IPS-NIHi11 (cell line): Measurements from ENCODE around the gene EFNA3.

Experiments used
- DNase-seq: peaks from one replicate; pipeline ENCODE4 v3.0.0; 2012; ENCODE audit warnings: mixed read lengths, low spot score

Gene EFNA3, protein sequence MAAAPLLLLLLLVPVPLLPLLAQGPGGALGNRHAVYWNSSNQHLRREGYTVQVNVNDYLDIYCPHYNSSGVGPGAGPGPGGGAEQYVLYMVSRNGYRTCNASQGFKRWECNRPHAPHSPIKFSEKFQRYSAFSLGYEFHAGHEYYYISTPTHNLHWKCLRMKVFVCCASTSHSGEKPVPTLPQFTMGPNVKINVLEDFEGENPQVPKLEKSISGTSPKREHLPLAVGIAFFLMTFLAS

DNA sequence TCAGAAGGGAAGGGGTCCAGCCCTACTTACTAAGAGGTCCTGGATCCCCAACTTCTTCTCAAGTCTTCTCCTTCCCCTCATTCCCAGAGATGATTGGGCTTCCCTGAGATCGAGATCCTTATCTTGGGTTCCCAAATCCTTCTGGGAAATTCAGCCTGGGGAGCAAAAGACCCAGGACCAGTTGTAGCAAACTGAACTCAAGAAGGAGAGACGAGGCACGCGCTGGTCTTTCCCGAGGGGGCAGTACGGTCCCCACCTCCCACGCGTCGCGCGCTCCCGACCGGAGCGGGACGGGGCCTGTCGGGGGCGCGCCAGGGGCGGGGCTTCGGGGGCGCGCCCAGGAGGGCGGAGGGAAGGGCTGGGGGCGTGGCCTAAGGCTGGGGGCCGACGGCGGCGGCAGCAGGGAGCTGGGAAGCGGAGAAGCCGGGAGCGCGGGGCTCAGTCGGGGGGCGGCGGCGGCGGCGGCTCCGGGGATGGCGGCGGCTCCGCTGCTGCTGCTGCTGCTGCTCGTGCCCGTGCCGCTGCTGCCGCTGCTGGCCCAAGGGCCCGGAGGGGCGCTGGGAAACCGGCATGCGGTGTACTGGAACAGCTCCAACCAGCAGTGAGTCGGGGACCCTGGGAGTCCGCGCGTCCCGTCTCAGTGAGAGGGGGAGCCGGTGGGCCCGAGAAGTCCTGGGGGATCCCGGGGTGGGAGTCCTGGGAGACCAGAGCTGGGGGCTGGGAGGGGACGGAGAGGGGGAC, at the start of gene EFNA3:
EFNA3 (plus strand) TSS at position 369 of the 741 bp plus-strand sequence; CDS start at position 474, 105 bp downstream.
- peak; percentile 93 for DNase-seq

DNA sequence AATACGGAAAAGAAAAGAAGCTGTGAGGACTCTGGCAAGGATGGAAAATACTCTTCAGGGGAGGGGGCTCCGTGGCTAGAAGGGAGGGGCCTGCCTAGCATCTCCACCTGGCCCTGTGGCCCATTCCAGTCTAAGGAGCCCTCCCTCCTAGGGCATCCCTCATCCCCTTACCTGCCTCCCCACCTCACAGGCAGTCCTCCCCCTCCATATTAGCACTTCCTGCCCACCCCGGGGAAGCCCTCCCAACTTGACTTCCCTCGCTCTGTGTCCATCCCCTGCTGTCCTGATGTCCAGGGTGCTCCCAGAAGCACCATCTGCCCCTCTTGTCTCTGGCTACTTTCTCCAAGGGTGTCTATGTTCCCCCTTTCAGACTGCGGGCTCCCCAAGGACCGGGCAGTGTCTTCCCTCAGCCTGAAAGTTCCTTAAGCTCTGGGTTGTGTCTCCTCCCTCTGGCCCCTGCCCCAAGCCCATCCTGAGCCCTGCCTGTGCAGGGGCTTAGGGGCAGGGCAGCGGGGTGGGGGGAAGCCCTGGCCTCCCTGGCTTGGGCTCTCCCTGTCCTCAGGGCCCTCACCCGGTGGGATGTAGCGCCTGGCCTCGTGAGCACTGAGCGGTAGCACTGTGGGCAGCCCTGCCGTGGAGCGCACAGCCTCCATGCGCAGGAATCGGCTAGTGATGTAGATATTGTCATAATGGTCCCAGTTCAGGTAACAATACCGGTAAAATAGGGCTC, 49.0 kb upstream of the EFNA3 start:
- no peak for DNase-seq

DNA sequence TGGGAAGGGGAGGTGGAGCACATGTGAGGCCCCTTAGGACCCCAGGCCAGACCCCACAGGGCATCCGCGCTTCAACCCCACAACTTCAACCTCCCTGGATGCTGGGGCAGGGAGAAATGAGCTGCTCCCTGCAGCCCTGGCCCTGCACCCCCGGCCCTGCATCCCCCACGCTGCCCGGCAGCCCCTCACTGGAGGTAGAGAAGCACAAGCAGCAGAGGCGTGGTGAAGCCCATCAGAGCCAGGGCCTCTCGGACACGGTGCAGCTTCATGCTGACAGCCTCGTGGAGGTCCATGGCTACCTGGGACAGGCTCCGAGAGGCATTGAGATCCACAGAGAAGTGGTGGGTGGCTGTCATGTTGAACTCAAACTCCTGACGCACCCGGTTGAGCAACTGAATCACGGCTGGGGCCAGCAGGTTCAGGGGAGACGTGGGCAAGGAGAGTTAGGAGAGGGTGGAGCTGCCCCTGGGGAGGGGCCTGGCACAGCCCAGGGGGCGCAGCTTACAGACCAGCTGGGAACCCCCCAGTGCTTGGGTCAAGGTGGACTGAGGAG, 48.3 kb upstream of the EFNA3 start:
- no peak for DNase-seq

DNA sequence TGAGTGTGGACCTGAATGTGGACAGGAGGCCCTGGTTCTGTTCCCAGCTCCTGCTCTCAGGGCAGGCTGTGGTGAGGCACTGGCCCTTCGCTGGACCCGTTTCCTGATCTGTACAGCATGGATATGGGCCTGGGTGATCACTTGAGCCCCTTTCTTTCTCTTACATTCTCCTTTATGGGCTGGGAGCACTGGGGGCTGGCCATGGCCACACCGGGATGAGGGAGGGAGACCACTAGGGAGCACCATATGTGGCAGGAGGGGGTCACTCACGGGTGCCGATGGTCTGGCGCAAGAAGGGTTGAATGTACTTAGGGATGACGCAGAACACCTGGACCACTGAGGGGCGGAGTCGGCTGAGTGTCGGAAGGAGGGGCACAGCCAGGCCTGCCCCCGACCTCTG, 47.7 kb upstream of the EFNA3 start:
- no peak for DNase-seq

DNA sequence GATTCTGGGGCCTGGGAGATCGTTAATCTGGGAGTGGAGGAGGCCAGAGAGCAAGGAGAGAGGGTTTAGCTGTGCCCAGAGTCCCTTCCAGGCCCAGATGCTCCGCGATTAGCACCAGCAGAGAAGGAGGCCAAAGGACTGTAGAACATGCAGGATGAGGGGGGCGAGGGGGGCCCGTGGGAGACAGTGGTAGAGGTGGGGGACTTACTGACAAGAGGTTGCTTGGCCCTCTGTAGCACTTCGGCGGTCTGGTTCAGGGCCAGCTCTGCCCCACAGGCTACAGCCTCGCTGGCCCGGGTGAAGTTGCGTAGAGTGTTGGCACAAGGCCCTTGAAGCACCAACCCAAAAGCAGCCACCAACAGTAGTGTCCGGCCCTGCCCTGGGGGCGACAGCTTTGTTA, 45.8 kb upstream of the EFNA3 start:
- no peak for DNase-seq

DNA sequence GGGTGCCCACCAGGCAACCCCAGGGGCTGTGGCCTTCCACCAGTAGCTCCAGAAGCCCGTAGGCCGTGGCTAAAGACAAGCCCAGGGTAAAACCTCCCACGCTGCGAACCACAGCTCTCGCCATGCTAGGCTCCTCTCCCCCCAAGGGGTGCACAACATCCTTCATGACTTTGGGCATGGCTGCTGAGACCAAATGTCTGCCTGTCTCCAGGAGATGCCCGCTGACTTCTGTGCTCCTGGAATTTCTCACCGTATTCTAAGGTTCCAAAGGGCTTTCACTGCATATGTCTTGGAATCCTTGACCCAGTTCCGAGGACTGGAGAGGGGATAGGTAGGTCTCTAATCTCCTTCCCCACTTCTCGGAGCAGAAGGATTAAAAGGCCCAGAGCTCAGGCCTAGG, 45.1 kb upstream of the EFNA3 start, which contains the start of the genes DCST1 and DCST2:
DCST1 (plus strand) TSS at position 301 of the 400 bp plus-strand sequence. CDS start 213 bp downstream, outside the sequence.
DCST2 (minus strand) TSS at position 258 of the 400 bp plus-strand sequence; CDS start at position 178, 80 bp downstream.
- DNase-seq: no peak

DNA sequence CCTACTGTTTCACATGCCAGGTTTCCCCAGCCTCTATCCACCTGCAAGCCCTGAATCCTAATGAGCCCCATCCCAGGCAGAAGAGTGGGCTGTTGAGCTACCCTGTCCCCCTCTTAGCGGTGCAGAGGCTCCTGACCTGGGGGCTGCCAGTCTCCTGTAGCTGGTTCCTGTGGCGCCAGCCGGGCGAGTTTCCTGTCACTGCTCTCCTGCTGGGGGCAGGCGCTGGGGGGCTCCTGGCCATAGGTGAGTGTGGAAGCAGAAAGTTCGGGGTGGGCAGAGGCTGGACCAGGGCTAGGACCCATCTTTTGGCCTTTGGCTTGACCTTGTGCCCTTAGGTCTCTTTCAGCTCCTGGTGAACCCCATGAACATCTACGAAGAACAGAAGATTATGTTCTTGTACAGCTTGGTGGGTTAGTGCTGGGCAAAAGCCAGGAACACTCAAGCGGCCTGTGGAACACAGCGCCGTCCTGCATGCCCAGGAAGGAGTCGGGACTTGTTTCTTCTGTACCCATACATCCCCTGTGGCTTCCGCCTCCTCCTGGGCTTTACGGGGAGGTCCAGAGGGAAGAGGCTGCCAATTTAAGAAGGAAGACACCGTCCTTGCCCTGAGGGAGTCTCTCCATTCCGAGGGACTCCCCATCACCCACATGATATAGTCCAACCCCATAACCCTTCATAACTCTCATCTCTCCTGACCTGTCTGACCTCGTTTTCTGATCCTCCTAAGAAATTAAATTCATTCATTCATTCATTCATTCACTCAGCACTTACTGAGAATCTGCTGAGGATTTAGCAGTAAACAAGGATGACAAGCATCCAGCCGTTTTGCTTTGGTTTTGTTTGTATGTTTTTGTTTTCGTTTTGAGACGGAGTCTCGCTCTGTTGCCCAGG, 44.1 kb upstream of the EFNA3 start:
- no peak for DNase-seq

DNA sequence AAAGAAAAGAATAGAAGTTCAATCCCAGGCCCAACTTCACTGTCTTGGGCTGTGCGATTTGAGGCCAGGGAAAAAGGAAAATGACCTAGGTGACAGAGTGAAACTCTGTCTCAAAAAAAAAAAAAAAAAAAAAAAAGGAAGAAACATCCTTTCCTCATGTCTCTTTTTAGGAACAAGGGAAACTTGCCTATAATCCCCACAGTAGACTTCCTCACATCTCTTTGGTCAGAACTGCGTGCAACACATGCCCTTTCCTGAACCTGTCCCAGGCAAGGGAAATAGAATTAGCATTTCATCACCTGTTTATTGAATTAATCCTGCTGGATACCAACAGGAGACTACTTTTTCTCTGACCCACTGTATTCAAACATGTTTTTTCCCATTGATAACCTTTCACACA, 42.7 kb upstream of the EFNA3 start:
- no peak for DNase-seq

DNA sequence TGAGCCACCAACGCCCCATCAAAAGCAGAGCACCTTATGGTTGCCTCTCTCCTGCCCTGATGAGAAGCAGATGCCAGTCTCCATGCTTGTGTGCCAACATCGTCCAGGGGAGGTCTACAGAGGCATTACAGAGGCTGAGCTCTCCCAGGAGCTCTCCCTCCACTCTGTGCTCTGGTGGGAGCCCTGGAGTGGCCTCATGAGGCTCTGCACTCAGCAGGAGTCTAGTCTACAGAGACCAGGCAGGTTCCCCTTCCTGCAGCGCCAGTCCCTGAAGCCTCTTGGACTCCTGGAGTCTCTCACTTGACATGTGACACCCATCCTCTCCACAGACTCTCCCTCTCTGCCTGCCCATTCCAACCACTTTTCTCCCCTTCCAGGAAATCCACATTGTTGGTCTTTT, 41.6 kb upstream of the EFNA3 start:
- DNase-seq: no peak

DNA sequence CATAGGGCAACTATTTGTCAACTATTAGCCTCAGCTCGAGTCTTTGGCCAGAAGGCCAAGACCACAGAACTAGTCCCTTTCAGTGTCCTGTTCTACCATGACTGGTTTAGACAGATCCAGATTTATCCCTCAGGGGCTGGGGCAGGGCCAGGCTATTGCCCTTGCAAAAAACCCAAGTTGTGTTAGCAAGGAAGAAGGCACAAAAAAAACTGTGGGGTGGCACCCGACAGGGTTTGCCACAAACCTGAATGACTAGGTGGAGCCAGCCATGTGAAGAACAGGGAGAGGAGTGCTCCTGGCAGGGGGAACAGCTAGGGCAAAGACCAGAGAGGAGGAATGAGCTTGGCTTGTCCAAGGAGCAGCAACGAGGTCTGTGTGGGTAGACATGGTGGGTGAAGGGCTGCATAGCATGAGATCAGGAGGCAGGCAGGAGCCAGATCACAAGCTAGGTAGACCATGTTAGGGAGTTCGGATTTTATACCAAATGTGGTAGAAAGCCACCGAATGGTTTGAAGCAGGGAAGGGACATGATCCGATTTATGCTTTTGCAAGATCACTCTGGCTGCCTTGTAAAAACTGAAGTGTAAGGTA, 40.7 kb upstream of the EFNA3 start:
- no peak for DNase-seq

DNA sequence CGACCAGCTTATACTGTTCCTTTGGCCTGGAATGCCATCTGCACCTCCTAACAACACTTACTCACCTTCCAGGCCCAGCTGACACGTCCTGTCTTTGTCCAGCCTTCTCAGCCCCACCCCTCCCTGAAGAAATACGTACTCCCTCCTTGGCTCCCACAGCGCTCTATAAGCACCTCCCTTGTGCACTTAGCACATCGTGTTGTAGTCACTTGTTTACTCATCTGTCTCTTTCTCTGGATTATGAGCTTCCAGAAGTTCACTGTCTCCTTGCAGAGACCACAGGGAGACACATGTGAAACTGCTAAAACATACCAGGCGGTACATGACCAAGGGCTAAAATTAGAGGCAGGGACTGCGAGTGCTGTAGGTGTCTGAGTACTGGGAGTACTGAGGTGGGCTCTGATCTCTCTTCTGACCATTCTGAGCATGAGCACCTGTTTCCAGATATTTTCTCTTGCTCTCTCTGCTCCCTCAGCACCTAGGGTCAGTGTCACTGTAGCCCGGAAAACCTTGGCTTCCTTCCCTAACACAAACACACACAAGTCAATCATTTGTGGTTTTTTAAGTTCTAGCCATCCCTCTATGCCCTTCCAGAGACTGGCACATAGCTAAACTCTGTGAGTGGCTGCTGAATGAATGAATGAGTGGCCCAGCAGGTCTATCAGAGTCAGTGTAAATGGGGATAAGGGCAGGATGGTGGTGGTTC, 39.9 kb upstream of the EFNA3 start:
- DNase-seq: no peak

DNA sequence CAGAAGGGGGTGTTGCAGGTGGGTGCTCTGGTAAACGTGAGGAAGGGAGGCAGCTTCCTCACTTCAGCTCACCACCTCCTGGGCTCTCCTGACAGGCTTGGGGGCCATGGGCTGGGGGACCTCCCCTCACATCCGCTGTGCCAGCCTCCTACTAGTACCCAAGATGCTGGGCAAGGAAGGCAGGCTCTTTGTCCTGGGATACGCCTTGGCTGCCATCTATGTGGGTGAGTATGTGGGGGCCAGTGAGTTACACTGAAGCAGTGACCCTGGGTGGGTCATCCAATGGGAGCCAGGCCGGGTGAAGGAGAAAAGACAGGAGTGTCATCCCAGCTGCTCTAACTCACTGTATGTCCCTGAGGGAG, 39.3 kb upstream of the EFNA3 start:
- DNase-seq: no peak

DNA sequence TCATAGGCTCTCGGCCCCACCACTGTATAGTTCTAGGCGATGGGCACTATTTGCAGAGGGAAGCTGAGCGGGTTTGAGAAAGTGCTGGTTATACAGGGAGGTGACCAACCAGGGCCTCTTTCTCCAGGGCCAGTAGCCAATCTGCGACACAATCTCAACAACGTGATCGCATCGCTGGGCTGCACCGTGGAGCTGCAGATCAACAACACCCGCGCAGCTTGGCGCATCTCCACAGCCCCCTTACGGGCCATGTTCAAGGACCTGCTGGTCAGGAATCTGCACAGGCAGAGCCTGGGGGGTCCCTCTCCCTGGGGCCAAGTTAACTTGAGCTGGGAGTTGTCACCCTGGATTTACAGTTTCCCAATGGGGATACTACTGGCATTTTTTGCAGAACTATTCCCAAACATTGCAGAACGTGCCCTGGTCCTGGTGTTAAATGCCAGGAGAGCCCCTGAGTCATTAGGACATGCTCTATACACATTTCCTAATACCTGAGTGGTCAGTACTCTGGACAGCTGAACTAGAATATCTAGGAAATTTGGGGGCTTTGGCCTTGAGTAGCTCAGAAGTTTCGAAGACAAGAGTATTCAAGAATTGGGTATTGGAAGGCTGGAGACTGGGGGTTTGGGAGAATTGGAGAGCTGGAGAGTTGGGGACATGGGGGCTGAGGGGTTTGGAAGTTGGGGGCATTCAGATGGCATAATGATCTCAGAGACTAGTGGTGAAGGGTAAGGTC, 38.1 kb upstream of the EFNA3 start:
- no peak for DNase-seq

DNA sequence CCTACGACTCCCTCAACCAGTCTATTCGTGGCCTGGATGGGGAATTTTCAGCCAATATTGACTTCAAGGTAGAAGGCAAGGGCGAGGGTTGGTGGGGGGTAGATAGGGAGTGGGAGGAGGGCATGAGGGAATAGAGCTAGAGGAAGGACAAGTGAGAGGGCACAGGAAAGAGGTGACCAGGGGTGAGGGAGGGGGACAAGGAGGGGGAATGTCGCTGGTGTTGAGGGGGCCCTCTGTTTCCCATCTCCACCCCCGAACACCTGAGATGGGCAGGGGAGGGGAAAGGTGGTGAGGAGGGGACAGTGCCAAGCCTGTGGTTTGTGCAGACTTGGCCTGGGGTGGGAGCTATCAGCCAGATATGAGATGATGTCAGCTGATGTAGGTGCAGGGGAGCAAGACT, 35.8 kb upstream of the EFNA3 start:
- DNase-seq: no peak

DNA sequence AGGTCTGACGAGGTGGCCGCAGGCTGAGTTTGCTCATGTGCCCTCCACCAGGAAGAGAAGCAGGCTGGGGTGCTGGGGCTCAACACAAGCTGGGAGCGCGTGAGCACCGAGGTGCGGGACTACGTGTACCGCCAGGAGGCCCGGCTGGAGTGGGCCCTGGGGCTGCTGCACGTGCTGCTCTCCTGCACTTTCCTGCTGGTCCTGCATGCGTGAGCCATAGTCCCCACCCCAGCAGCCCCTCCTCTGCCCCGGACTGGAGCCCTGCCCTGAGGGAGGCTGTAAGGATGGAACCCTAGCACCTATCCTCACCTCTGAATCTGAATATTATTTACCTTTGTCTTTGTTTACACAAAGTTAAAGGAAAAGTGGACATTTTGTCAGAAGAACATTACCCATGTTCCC, 35.3 kb upstream of the EFNA3 start:
- no peak for DNase-seq

DNA sequence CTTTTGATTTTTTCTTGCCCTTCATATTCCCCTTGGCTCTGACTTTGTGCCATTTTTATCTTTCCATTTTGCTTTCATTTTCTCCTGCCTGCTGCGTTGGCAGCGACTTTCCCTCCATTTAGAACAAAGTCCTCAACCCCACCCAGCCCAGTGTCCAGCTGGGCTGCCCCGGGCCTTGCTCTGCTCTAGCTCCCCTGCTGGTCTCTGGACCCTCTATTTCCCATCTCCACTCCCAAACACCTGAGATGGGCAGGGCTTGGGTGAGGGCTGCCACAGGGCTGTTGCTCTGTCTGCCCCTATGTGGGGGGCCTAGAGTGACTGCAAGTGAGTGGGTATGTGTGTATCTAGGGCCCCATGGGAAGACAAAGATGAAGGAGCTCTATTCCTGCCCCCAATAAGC, 34.8 kb upstream of the EFNA3 start:
- DNase-seq: no peak

DNA sequence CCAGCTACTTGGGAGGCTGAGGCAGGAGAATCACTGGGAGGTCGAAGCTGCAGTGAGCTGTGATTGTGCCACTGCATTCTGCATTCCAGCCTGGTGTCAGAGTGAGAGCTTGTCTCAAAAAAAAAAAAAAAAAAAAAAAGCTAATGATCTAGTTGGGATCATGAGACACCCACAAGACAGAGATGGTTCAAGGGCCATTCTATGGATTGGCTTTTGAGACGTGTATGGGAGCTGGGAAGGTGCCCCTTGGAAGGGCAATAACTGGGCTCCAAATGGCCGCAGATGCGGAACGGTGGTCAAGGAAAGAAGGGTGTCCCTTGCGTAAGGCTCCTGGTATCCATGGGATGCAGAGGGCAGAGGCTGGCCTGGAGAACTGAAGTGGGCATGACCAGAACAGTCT, 34.3 kb upstream of the EFNA3 start:
- DNase-seq: no peak

DNA sequence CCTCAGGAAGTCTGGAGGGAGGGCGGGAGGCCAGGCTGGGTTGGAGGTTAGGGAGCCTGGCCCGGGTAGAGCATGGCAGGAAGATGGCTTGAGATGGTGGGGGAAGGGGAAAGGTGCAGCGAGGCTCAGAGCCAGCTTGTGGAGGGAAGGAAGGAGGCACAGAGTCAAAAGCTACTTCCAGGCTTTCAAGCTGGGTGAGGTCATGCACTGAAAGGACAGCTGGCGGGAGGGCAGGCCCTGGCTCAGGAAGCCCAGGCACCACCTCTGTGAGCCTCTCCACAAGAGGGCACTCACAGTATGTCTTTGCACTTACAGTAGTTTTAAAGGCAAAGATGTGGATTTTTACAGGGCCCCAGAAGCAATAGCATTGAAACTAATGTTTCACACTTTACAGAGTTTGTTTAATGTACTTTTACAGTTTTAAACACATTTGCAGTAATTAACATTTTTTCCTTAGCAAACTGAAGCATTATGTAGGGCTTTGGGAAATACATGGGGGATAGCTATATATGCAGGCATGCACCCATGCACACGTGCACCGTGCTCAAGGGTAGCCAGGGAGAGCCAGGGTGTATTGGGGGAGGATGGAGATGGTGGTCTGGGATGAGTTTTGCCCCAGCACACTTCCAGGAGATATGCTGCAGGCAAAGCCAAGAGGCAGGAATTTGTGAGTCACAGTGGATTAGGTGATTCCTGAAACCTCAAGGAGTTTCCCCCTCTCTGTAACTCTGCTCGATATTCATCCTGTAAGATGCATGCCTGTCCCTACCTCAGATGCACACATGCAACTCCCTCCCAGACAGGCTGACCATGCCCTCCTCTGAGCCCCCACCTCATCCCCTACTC, 33.6 kb upstream of the EFNA3 start:
- peak; percentile 91 for DNase-seq
